HepG2 (cell line): ENCODE measurements around the gene GZMA. TPM values are rescaled to one million over a fixed set of nuclear protein-coding genes. Genes with fewer than 3 reads are reported as not detected.

ENCODE experiments used
- BORCS8-MEF2B ChIP-seq: sonication (generic); formaldehyde crosslinking; IDR thresholded peaks from 2 replicates; pipeline ENCODE4 v1.8.0; 2022; ENCODE audit warnings: mild to moderate bottlenecking, missing genetic modification reagents
- CBX2 ChIP-seq, 2 experiments: fragments of 200-600 bp in 1 of 2; sonication (generic); formaldehyde crosslinking in 1 of 2; IDR thresholded peaks; 2 replicates each; pipeline versions ENCODE4 v1.7.0 to v1.8.1; 2018 to 2022; ENCODE audit warnings: low read depth in 2 of 2, low read length in 1 of 2, mild to moderate bottlenecking in 1 of 2, missing genetic modification reagents in 1 of 2
- DNMT3B ChIP-seq: conservative IDR thresholded peaks from 2 replicates; pipeline ENCODE4 v1.6.1; 2016; ENCODE audit warnings: missing biosample characterization, control low read depth
- GATAD1 ChIP-seq: IDR thresholded peaks from 2 replicates; pipeline ENCODE4 v1.6.1; 2016; ENCODE audit warnings: missing genetic modification reagents, missing compliant biosample characterization
- MYNN ChIP-seq: sonication (generic); formaldehyde crosslinking; IDR thresholded peaks from 2 replicates; pipeline ENCODE4 v1.4.0; 2020; ENCODE audit warnings: mild to moderate bottlenecking, low read depth, missing genetic modification reagents
- NCOR1 ChIP-seq: fragments of 200-600 bp; sonication (generic); IDR thresholded peaks from 2 replicates; pipeline ENCODE4 v1.7.0; 2017; ENCODE audit warnings: antibody characterized with exemption, low read length, borderline replicate concordance
- SALL1 ChIP-seq: sonication (generic); formaldehyde crosslinking; IDR thresholded peaks from 2 replicates; pipeline ENCODE4 v1.8.0; 2022; ENCODE audit warnings: mild to moderate bottlenecking, missing genetic modification reagents
- SP1 ChIP-seq, 2 experiments: fragments of 450-650 bp in 1 of 2; sonication (generic) in 1 of 2; formaldehyde crosslinking in 1 of 2; IDR thresholded peaks; 2 replicates each; pipeline versions ENCODE4 v1.4.0 to v1.6.1; 2016 to 2020; ENCODE audit warnings: missing genetic modification reagents in 1 of 2
- ZKSCAN5 ChIP-seq: sonication (generic); formaldehyde crosslinking; IDR thresholded peaks from 2 replicates; pipeline ENCODE4 v1.5.1; 2020; ENCODE audit warnings: mild to moderate bottlenecking, missing genetic modification reagents
- ZNF441 ChIP-seq: sonication (generic); formaldehyde crosslinking; IDR thresholded peaks from 2 replicates; pipeline ENCODE4 v1.7.0; 2021; ENCODE audit warnings: missing genetic modification reagents, borderline replicate concordance
- ZNF460 ChIP-seq: sonication (generic); formaldehyde crosslinking; IDR thresholded peaks from 2 replicates; pipeline ENCODE4 v1.5.1; 2020; ENCODE audit warnings: missing genetic modification reagents, mild to moderate bottlenecking, borderline replicate concordance
- ZNF660 ChIP-seq: sonication (generic); formaldehyde crosslinking; IDR thresholded peaks from 2 replicates; pipeline ENCODE4 v1.5.1; 2020; ENCODE audit warnings: mild to moderate bottlenecking, low read depth, missing genetic modification reagents, borderline replicate concordance
- polyA plus RNA-seq, 8 experiments: library from polyadenylated mRNA; depleted of rRNA in 3 of 8; stranded (reverse) in 7 of 8; unstranded in 1 of 8; fragments of >200 nt; fragmentation: Illumina TruSeq in 4 of 8; extraction: Trizol in 4 of 8; gene quantifications; 2 replicates each; pipeline versions ENCODE4 v1.2.1 to v1.2.3, GENCODE V29; 2011 to 2016; ENCODE audit warnings: low read depth in 4 of 8, missing spikeins in 1 of 8, mixed read lengths in 1 of 8; ENCODE audit not compliant: insufficient read depth in 1 of 8
- total RNA-seq, 5 experiments: library from RNA; depleted of rRNA; stranded (reverse); fragments of >200 nt; fragmentation: Illumina TruSeq; extraction: Trizol; gene quantifications; 2 replicates each; pipeline ENCODE4 v1.2.3, GENCODE V29; 2016; ENCODE audit warnings: low read depth in 1 of 5
- TF ChIP-seq, protein P1 (sequence below): sonication (generic); formaldehyde crosslinking; IDR thresholded peaks from 2 replicates; pipeline ENCODE4; 2020; ENCODE audit warnings: missing genetic modification reagents, mild to moderate bottlenecking, borderline replicate concordance
- TF ChIP-seq, protein P2 (sequence below): IDR thresholded peaks from 2 replicates; pipeline ENCODE4 v1.6.1; 2016; ENCODE audit warnings: low read depth, borderline replicate concordance

The GZMA gene
- total and polyA plus RNA-seq, 2 of the 13 experiments (the other 11 are each of a cell fraction or from before 2014, with no cell fraction given): not detected

DNA sequence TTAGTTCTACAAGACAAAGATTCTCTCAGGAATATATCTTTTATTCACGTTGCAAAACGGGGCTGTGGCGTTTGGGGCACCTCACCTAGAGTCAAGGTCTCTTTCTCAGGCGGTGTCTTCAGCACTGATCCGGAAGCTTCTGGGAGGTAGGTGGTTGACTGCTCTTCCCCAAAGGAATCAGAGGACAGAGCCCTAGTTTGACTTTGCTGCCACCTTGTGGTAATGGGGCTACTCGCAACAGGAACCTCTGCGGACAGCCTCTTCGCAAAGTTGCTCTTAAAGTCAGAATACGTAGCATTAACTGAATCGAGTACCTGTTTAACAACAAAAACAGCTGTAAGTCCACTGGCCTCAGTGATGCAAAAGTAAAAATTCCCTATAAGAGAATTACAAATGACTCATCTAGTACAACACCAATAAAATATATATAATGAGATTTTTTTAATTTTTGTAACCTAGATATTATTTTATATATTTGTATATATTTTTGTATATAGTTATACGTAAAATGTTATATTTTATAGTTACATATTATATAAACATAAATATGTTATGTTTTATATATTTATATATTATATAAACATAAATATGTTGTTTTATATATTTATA is 44.2 kb downstream of the GZMA start (continued):
- TF ChIP-seq ZNF460 (CRISPR knock-in tag): no peak
- no peak for TF ChIP-seq SALL1
- TF ChIP-seq, protein P1, sequence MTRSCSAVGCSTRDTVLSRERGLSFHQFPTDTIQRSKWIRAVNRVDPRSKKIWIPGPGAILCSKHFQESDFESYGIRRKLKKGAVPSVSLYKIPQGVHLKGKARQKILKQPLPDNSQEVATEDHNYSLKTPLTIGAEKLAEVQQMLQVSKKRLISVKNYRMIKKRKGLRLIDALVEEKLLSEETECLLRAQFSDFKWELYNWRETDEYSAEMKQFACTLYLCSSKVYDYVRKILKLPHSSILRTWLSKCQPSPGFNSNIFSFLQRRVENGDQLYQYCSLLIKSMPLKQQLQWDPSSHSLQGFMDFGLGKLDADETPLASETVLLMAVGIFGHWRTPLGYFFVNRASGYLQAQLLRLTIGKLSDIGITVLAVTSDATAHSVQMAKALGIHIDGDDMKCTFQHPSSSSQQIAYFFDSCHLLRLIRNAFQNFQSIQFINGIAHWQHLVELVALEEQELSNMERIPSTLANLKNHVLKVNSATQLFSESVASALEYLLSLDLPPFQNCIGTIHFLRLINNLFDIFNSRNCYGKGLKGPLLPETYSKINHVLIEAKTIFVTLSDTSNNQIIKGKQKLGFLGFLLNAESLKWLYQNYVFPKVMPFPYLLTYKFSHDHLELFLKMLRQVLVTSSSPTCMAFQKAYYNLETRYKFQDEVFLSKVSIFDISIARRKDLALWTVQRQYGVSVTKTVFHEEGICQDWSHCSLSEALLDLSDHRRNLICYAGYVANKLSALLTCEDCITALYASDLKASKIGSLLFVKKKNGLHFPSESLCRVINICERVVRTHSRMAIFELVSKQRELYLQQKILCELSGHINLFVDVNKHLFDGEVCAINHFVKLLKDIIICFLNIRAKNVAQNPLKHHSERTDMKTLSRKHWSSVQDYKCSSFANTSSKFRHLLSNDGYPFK (CRISPR knock-in tag): no peak
- TF ChIP-seq ZNF660 (CRISPR knock-in tag): no peak
- TF ChIP-seq ZKSCAN5 (CRISPR knock-in tag): no peak
- no peak for TF ChIP-seq CBX2 (IDR thresholded peaks at IDR 0.05; ENCODE audit: low read depth, low read length)
- TF ChIP-seq CBX2 (CRISPR knock-in tag; IDR thresholded peaks at IDR 0.05; ENCODE audit: low read depth): no peak
- TF ChIP-seq BORCS8-MEF2B (CRISPR knock-in tag): 0 out of 2 replicates have a peak, but pooled peaks have one; percentile 26
- TF ChIP-seq DNMT3B (CRISPR knock-in tag): no peak
- no peak for TF ChIP-seq NCOR1
- no peak for TF ChIP-seq SP1 (IDR thresholded peaks at IDR 0.05)
- no peak for TF ChIP-seq SP1 (CRISPR knock-in tag; IDR thresholded peaks at IDR 0.05)
- no peak for TF ChIP-seq ZNF441 (CRISPR knock-in tag)
- no peak for TF ChIP-seq MYNN (CRISPR knock-in tag)
- TF ChIP-seq GATAD1 (CRISPR knock-in tag): 0 out of 2 replicates have a peak, but pooled peaks have one; percentile 15
- TF ChIP-seq, protein P2, sequence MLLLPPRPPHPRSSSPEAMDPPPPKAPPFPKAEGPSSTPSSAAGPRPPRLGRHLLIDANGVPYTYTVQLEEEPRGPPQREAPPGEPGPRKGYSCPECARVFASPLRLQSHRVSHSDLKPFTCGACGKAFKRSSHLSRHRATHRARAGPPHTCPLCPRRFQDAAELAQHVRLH: no peak
